Measurements from ENCODE around the gene PTPN21. TPM values are rescaled to one million over a fixed set of nuclear protein-coding genes. Genes with fewer than 3 reads are reported as not detected.

PTPN21 gene
- total and polyA plus RNA-seq, 10 donors: 0.85 to 10.9 (median 5.7) TPM

DNA sequence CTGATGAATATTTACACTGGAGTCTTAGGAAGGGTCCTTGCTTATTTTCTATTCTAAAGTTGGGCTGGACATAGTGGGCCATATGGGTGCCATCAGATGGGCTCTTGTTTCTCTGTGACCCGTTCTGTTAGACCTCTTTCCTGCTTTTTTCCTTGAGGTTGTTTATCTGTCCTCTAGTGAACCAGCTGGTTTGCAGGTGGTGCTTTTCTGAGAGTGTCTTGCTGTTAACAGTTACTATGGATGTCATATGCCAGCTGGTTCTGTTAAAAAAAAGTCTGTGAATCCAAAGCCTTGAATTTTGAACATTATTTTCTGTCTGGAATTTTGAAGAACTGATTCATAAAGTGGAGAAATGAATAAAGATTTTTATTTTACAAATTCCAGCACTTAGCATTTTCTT lies 37.2 kb upstream of the PTPN21 start:
- TF ChIP-seq POLR2A (IDR thresholded peaks at IDR 0.05): no peak
- TF ChIP-seq, protein P1, sequence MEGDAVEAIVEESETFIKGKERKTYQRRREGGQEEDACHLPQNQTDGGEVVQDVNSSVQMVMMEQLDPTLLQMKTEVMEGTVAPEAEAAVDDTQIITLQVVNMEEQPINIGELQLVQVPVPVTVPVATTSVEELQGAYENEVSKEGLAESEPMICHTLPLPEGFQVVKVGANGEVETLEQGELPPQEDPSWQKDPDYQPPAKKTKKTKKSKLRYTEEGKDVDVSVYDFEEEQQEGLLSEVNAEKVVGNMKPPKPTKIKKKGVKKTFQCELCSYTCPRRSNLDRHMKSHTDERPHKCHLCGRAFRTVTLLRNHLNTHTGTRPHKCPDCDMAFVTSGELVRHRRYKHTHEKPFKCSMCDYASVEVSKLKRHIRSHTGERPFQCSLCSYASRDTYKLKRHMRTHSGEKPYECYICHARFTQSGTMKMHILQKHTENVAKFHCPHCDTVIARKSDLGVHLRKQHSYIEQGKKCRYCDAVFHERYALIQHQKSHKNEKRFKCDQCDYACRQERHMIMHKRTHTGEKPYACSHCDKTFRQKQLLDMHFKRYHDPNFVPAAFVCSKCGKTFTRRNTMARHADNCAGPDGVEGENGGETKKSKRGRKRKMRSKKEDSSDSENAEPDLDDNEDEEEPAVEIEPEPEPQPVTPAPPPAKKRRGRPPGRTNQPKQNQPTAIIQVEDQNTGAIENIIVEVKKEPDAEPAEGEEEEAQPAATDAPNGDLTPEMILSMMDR (IDR thresholded peaks at IDR 0.05 in 8 of 11, conservative IDR thresholded peaks at IDR 0.05 in 3 of 11): no peak
- TF ChIP-seq POLR2AphosphoS5 (IDR thresholded peaks at IDR 0.05): no peak
- peaks cover 0 to 100% (median 47%) of the 10 kb centered on the region in 6 donors for H3K36me3 ChIP-seq
- H3K4me1 ChIP-seq: no peaks in the 10 kb centered on the region
- 0 to 89% (median 73%) methylated on average over 1 of the region's 1 CpG for WGBS, 5 donors
- H3K4me3 ChIP-seq: no peak overlapping the region
- H3K9me3 ChIP-seq: no peaks in the 10 kb centered on the region
- no peaks in the 10 kb centered on the region for H3K27me3 ChIP-seq (replicated peaks in 1 of 7)
- DNase-seq: no peak
- intact Hi-C loops (cut with DNase I; ENCODE audit: low total_unique reads): no loop called here
- no peak overlapping the region for H3K27ac ChIP-seq

DNA sequence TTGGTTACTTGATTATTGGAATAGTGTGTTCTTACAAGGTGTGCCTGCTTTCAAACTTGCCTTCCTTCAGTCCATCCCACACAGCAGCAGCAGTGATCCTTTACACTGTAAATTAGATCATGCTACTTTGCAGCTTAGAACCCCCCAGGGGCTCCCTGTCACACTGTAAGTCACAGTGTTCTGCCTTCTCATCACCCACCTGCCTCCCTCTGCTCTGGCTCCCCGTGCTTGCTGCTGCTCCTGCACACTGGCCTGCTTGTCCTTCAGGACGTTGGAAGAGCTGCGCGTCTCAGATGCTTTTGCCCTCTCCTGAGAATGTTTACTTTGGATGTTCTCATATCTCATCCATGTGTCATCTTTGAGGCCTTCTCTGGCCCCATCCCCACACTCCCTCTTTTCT lies 35.4 kb upstream of the PTPN21 start:
- intact Hi-C loops (cut with DNase I; ENCODE audit: low total_unique reads): no loop called here
- Histone ChIP-seq H3K4me3 (no peak overlapping the region), H3K27me3 (replicated peaks in 1 of 7) (no peaks in the 10 kb centered on the region), H3K36me3 (peaks cover 0 to 100% (median 50%) of the 10 kb centered on the region in 6 donors), H3K4me1 (no peaks in the 10 kb centered on the region), H3K9me3 (no peaks in the 10 kb centered on the region), H3K27ac (no peak overlapping the region)
- no peak for DNase-seq
- TF ChIP-seq POLR2AphosphoS5 (IDR thresholded peaks at IDR 0.05) (no peak), POLR2A (IDR thresholded peaks at IDR 0.05) (no peak)
- TF ChIP-seq, protein P1 (IDR thresholded peaks at IDR 0.05 in 8 of 11, conservative IDR thresholded peaks at IDR 0.05 in 3 of 11): no peak
- WGBS, 5 donors: 80 to 91% (median 88%) methylated on average over 4 of the region's 4 CpGs

DNA sequence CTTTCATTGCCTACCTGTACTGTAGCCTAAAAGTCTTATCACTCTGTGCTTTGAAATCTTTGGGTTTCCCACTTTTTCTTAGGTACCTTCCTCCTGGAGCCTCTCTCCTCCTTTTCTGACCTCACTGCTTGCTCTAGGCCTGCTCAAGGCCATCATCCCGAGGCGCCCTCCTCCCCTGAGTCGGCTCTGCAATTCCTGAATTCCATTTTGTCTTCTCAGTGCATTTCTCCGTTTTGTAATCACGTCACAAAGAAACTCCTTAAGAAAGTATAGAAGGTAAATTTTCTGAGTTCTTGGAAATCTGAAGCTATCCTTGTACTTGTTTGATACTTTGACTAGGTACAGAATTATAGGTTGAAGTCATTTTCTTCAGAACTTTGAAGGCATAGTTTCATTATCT lies 33.3 kb upstream of the PTPN21 start:
- 91 to 96% (median 92%) methylated on average over 5 of the region's 5 CpGs for WGBS, 5 donors

DNA sequence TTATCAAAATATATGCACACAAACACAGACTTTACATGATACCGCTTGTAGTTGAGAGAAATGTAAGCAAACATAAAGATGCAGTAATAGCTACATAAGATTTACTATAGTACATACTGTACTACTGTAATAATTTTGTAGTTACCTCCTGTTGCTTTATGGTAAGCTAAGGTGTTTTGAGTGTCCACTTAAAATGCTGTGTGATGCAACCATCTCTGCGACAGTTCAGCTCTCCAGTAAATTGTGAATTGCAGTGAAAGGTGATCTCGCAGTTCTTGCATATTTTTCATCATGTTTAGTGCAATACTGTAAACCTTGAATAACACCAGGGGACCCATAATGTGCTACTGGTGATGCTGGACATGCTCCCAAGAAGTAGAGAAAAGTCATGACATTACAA lies 29.6 kb upstream of the PTPN21 start:
- DNase-seq: no peak
- no peaks in the 10 kb centered on the region for H3K4me1 ChIP-seq
- no peak overlapping the region for H3K27ac ChIP-seq
- H3K27me3 ChIP-seq (replicated peaks in 1 of 7): no peaks in the 10 kb centered on the region
- no peaks in the 10 kb centered on the region for H3K9me3 ChIP-seq
- H3K36me3 ChIP-seq: peaks cover 0 to 100% (median 48%) of the 10 kb centered on the region in 6 donors
- 93 to 97% (median 94%) methylated on average over 3 of the region's 3 CpGs for WGBS, 5 donors
- TF ChIP-seq, protein P1 (IDR thresholded peaks at IDR 0.05 in 8 of 11, conservative IDR thresholded peaks at IDR 0.05 in 3 of 11): no peak
- TF ChIP-seq POLR2AphosphoS5 (IDR thresholded peaks at IDR 0.05) (no peak), POLR2A (IDR thresholded peaks at IDR 0.05) (no peak)
- no peak overlapping the region for H3K4me3 ChIP-seq
- intact Hi-C loops (cut with DNase I; ENCODE audit: low total_unique reads): no loop called here

More for the DNA sequence above, 33.3 kb upstream of the PTPN21 start:
- no peaks in the 10 kb centered on the region for H3K9me3 ChIP-seq
- H3K4me1 ChIP-seq: no peaks in the 10 kb centered on the region
- peaks cover 0 to 100% (median 53%) of the 10 kb centered on the region in 6 donors for H3K36me3 ChIP-seq
- H3K4me3 ChIP-seq: no peak overlapping the region
- no peak for TF ChIP-seq POLR2AphosphoS5 (IDR thresholded peaks at IDR 0.05)
- no peak for TF ChIP-seq POLR2A (IDR thresholded peaks at IDR 0.05)
- TF ChIP-seq, protein P1 (IDR thresholded peaks at IDR 0.05 in 8 of 11, conservative IDR thresholded peaks at IDR 0.05 in 3 of 11): no peak
- intact Hi-C loops (cut with DNase I; ENCODE audit: low total_unique reads): no loop called here
- H3K27me3 ChIP-seq (replicated peaks in 1 of 7): no peaks in the 10 kb centered on the region
- H3K27ac ChIP-seq: no peak overlapping the region
- DNase-seq: no peak
